SH-SY5Y (cell line): ENCODE measurements around the gene BAG3.

Experiments
- GATA2 ChIP-seq: IDR thresholded peaks from 2 replicates; pipeline ENCODE4 v1.6.1; 2011; ENCODE audit warnings: mild to moderate bottlenecking, low read depth, low read length
- GATA3 ChIP-seq: IDR thresholded peaks from 2 replicates; pipeline ENCODE4 v1.6.1; 2011; ENCODE audit warnings: low read depth, mild to moderate bottlenecking, low read length, moderate library complexity

DNA sequence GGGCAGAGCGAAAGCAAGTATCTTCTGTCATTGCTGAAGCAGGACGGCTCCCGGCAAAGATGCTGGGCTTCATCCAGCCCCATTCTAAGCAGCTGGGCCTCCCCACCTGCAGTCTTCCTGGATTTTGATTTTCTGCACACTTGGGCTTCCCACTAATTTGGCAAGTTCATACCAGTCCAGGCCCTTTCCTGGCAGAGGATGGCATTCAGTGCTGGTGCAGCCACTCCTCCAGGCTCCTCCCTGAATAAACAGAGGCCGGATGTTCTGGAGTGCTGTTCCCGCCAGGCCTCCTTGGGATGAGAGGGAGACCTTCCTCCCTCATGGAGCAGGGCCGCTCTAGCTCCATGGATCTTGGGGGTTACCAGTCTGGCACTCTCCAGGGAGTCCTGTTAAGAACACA, 3.4 kb downstream of the BAG3 start:
- no peak for TF ChIP-seq GATA2
- TF ChIP-seq GATA3: no peak
